Testis (tissue), 2 donors: Measurements from ENCODE around the gene TP73.

Source experiments
- POLR2A ChIP-seq: fragments of 450-650 bp; IDR thresholded peaks from one replicate; pipeline ENCODE4 v1.6.1; 2017; ENCODE audit warnings: antibody characterized with exemption, mild to moderate bottlenecking, moderate library complexity
- TF ChIP-seq, protein P1 (sequence below), 3 experiments: fragments of 450-650 bp in 2 of 3; fragments of 200-600 bp in 1 of 3; sonication (generic) in 1 of 3; IDR thresholded peaks; one replicate each; pipeline ENCODE4 v1.5.1; 2016 to 2019; ENCODE audit warnings: antibody characterized with exemption in 3 of 3, mild to moderate bottlenecking in 2 of 3, moderate library complexity in 1 of 3

DNA sequence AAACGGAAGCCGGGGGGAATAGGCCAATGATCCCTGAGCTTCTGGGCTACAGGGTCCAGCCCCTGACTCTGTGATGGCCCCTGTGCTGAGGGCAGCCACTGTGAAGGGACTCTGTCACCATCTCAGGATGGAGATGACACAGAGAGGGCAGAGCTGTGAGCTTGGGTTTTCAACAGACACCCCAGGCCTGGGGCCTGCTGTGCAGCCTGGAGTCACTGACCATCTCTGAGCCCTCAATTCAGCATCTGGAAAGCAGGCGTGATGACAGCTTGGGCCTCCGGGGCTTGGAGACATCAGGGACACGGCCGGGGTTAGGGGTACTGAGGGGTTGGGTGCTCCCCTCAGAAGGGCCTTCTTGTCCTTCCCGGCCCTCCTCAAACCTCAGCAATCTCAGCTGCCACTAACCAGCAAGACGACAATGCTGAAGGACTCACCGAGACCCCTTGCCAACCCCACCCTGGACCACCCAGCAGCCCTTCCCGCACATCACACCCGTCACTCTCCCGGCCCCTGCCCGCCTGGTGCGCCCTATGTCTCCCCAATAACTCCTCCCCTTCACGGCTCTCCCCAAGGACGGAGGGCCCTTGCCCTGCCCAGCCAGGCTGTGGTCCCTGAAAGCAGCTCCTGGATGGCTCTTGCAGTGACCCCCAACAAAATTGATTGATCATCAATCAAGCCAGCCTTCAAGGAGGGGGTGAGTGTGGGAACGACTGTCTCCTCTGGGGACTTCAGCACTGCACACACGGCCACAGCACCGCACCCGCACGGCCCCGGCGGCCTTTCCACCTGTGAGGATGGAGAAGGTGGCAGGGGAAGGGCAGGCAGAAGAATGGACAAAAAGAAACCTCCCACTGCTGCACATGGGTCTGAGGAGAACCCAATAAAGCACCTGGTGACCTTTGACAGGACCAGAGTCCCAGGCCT is 45.3 kb upstream of the TP73 start:
- TF ChIP-seq, protein P1, sequence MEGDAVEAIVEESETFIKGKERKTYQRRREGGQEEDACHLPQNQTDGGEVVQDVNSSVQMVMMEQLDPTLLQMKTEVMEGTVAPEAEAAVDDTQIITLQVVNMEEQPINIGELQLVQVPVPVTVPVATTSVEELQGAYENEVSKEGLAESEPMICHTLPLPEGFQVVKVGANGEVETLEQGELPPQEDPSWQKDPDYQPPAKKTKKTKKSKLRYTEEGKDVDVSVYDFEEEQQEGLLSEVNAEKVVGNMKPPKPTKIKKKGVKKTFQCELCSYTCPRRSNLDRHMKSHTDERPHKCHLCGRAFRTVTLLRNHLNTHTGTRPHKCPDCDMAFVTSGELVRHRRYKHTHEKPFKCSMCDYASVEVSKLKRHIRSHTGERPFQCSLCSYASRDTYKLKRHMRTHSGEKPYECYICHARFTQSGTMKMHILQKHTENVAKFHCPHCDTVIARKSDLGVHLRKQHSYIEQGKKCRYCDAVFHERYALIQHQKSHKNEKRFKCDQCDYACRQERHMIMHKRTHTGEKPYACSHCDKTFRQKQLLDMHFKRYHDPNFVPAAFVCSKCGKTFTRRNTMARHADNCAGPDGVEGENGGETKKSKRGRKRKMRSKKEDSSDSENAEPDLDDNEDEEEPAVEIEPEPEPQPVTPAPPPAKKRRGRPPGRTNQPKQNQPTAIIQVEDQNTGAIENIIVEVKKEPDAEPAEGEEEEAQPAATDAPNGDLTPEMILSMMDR (IDR thresholded peaks at IDR 0.05), result no peak
- no peak for TF ChIP-seq POLR2A
